Measurements from ENCODE around the gene CLNK. TPM values are rescaled to one million over a fixed set of nuclear protein-coding genes. Genes with fewer than 3 reads are reported as not detected.

CLNK gene
- total RNA-seq, 2 donors from 2014 or later, result 0.16 TPM; not detected in 1

- intact Hi-C loops (cut with DNase I), result no loop called here
- H3K9me3 ChIP-seq, result no peaks in the 10 kb centered on the region
- no peaks in the 10 kb centered on the region for H3K4me1 ChIP-seq
- no peaks in the 10 kb centered on the region for H3K27me3 ChIP-seq
- TF ChIP-seq CTCF (IDR thresholded peaks at IDR 0.05), result no peak
- H3K9ac ChIP-seq (ENCODE audit: low read depth in 2 of 2, low read length in 2 of 2), result no peak overlapping the region
- H3K36me3 ChIP-seq, result no peaks in the 10 kb centered on the region
- DNase-seq, result no peak
- no peak overlapping the region for H3K4me3 ChIP-seq
- H3K27ac ChIP-seq, result no peak overlapping the region
These were observed 18.6 kb upstream of the CLNK start for GRCh38 chr4:10703156-10703555.

- intact Hi-C loops (cut with DNase I), result no loop called here
- no peaks in the 10 kb centered on the region for H3K27me3 ChIP-seq
- H3K36me3 ChIP-seq, result no peaks in the 10 kb centered on the region
- no peaks in the 10 kb centered on the region for H3K9me3 ChIP-seq
- no peak for TF ChIP-seq CTCF (IDR thresholded peaks at IDR 0.05)
- H3K9ac ChIP-seq (ENCODE audit: low read depth in 2 of 2, low read length in 2 of 2), result no peak overlapping the region
- no peak overlapping the region for H3K4me3 ChIP-seq
- no peak overlapping the region for H3K27ac ChIP-seq
- no peaks in the 10 kb centered on the region for H3K4me1 ChIP-seq
- no peak for DNase-seq
These were observed 17.3 kb upstream of the CLNK start for GRCh38 chr4:10701702-10702460.

GRCh38 chr4:10701161-10701560, 16.6 kb upstream of the CLNK start:
- H3K9ac ChIP-seq (ENCODE audit: low read depth in 2 of 2, low read length in 2 of 2), result no peak overlapping the region
- no peak for DNase-seq
- TF ChIP-seq CTCF (IDR thresholded peaks at IDR 0.05), result no peak
- H3K36me3 ChIP-seq, result no peaks in the 10 kb centered on the region
- no peaks in the 10 kb centered on the region for H3K4me1 ChIP-seq
- H3K4me3 ChIP-seq, result no peak overlapping the region
- H3K9me3 ChIP-seq, result no peaks in the 10 kb centered on the region
- no peak overlapping the region for H3K27ac ChIP-seq
- H3K27me3 ChIP-seq, result no peaks in the 10 kb centered on the region
- intact Hi-C loops (cut with DNase I), result no loop called here

- H3K36me3 ChIP-seq, result no peaks in the 10 kb centered on the region
- intact Hi-C loops (cut with DNase I), result no loop called here
- DNase-seq, result no peak
- no peaks in the 10 kb centered on the region for H3K27me3 ChIP-seq
- H3K27ac ChIP-seq, result no peak overlapping the region
- H3K4me1 ChIP-seq, result no peaks in the 10 kb centered on the region
- H3K9me3 ChIP-seq, result no peaks in the 10 kb centered on the region
- no peak for TF ChIP-seq CTCF (IDR thresholded peaks at IDR 0.05)
- H3K4me3 ChIP-seq, result no peak overlapping the region
- no peak overlapping the region for H3K9ac ChIP-seq (ENCODE audit: low read depth in 2 of 2, low read length in 2 of 2)
These were observed 13.6 kb upstream of the CLNK start for GRCh38 chr4:10698172-10698571.

- no peaks in the 10 kb centered on the region for H3K27me3 ChIP-seq
- no peaks in the 10 kb centered on the region for H3K36me3 ChIP-seq
- no peaks in the 10 kb centered on the region for H3K4me1 ChIP-seq
- H3K9ac ChIP-seq (ENCODE audit: low read depth in 2 of 2, low read length in 2 of 2), result no peak overlapping the region
- DNase-seq, result no peak
- no peak overlapping the region for H3K27ac ChIP-seq
- intact Hi-C loops (cut with DNase I), result no loop called here
- H3K4me3 ChIP-seq, result no peak overlapping the region
- TF ChIP-seq CTCF (IDR thresholded peaks at IDR 0.05), result no peak
- no peaks in the 10 kb centered on the region for H3K9me3 ChIP-seq
These were observed 12.5 kb upstream of the CLNK start for GRCh38 chr4:10697086-10697485.

All from colonic mucosa (tissue), 4 donors.